DMS79 treated with DMSO at 0.1 percent for 48 hours (cell line): Measurements from ENCODE around the gene DEK.
A peak's percentile ranks its signal among the peaks of the same experiment; 100 is the strongest.
"Not testable (repeated sequence)": the region's sequence is repeated elsewhere in the genome, so short reads cannot be mapped to it uniquely, and the experiment has no call there.

ENCODE experiments used
- DNase-seq: peaks from one replicate; lab custom pipeline; 2025; lab: John Stamatoyannopoulos, UW

The DEK gene

GRCh38 chr6:18204691-18205090 is 59.6 kb downstream of the DEK start:
- no peak for DNase-seq

GRCh38 chr6:18203786-18204185 is 60.5 kb downstream of the DEK start:
- no peak for DNase-seq

- no peak for DNase-seq
Observed at GRCh38 chr6:18192026-18192425, 72.3 kb downstream of the DEK start.

- DNase-seq = no peak
Observed at GRCh38 chr6:18189196-18189595, 75.1 kb downstream of the DEK start.

- DNase-seq = no peak
Observed at GRCh38 chr6:18187701-18188100, 76.6 kb downstream of the DEK start.

- no peak for DNase-seq
Observed at GRCh38 chr6:18186540-18187250, 77.6 kb downstream of the DEK start.

- peak; percentile 86 for DNase-seq
Observed at GRCh38 chr6:18186033-18186432, 78.3 kb downstream of the DEK start.

GRCh38 chr6:18185624-18186023 is 78.7 kb downstream of the DEK start:
- DNase-seq = peak; percentile 69

GRCh38 chr6:18183766-18184165 is 80.6 kb downstream of the DEK start:
- no peak for DNase-seq

- no peak for DNase-seq
Observed at GRCh38 chr6:18182568-18182967, 81.8 kb downstream of the DEK start.

GRCh38 chr6:18179770-18180356 is 84.5 kb downstream of the DEK start:
- DNase-seq = no peak

- no peak for DNase-seq
Observed at GRCh38 chr6:18178960-18179615, 85.2 kb downstream of the DEK start.

- no peak for DNase-seq
Observed at GRCh38 chr6:18177286-18177965, 86.9 kb downstream of the DEK start.

GRCh38 chr6:18176198-18176597 is 88.1 kb downstream of the DEK start:
- DNase-seq = not testable (repeated sequence)
